ENCODE data around the gene GLE1. TPM values are rescaled to one million over a fixed set of nuclear protein-coding genes. Genes with fewer than 3 reads are reported as not detected.

Gene GLE1
- total and polyA plus RNA-seq, 2 donors (not counting 1 experiment from before 2014, with no cell fraction given): 11.8 to 30.3 TPM

- Mint-ChIP-seq H3K4me1 (no peaks in the 10 kb centered on the region), H3K27me3 (no peaks in the 10 kb centered on the region), H3K4me3 (no peak overlapping the region), H3K9me3 (ENCODE audit: insufficient read depth) (no peaks in the 10 kb centered on the region), H3K27ac (no peak overlapping the region)
- WGBS (ENCODE audit: insufficient coverage): no CpG with 5 or more reads among the region's 2 CpGs
- Histone ChIP-seq H3K9me3 (ENCODE audit: control extremely low read depth in 1 of 3, control insufficient read depth in 2 of 3, insufficient read depth in 1 of 3, low read length in 2 of 3) (no peaks in the 10 kb centered on the region), H3K79me2 (ENCODE audit: control insufficient read depth, insufficient read depth, low read length) (peaks cover 6% of the 10 kb centered on the region), H2AFZ (ENCODE audit: insufficient read depth, low read depth, low read length, poor library complexity, severe bottlenecking) (no peak overlapping the region), H3K36me3 (replicated peaks in 1 of 2; ENCODE audit: control extremely low read depth in 1 of 2, control insufficient read depth in 1 of 2, extremely low read depth in 1 of 2, insufficient read depth in 2 of 2, low read length in 1 of 2) (peaks cover 19 to 83% of the 10 kb centered on the region in 2 experiments), H3K4me1 (ENCODE audit: control insufficient read depth in 2 of 2, insufficient read depth in 2 of 2, low read length in 2 of 2) (no peaks in the 10 kb centered on the region), H4K20me1 (ENCODE audit: control insufficient read depth, insufficient read depth, low read length, poor library complexity, severe bottlenecking) (no peaks in the 10 kb centered on the region), H3K27me3 (replicated peaks in 1 of 4; ENCODE audit: control extremely low read depth in 1 of 4, control insufficient read depth in 3 of 4, insufficient read depth in 4 of 4, low read length in 3 of 4) (no peaks in the 10 kb centered on the region), H3K4me3 (ENCODE audit: control extremely low read depth in 1 of 5, extremely low read depth in 1 of 5, insufficient read depth in 1 of 5, low read depth in 2 of 5, low read length in 4 of 5) (no peak overlapping the region), H3K4me2 (replicated peaks; ENCODE audit: low read depth, low read length, poor library complexity, severe bottlenecking) (no peak overlapping the region), H3K27ac (ENCODE audit: low read length in 2 of 2) (no peak overlapping the region), H3K9ac (ENCODE audit: low read length) (no peak overlapping the region)
- POLR2A ChIA-PET: no interaction called here
- DNase-seq (no peak), ATAC-seq (ENCODE audit: low read depth) (no peak)
- intact Hi-C loops (cut with micrococcal nuclease): no loop called here
- CTCF ChIA-PET: no interaction called here
- no peak for TF ChIP-seq EZH2 (IDR thresholded peaks at IDR 0.05; ENCODE audit: borderline replicate concordance, insufficient read depth, low read depth, low read length, poor library complexity, severe bottlenecking)
Observed at GRCh38 chr9:128575916-128576315, 71.4 kb downstream of the GLE1 start.

- POLR2A ChIA-PET: no interaction called here
- Mint-ChIP-seq H3K27ac (no peak overlapping the region), H3K4me3 (no peak overlapping the region), H3K27me3 (no peaks in the 10 kb centered on the region), H3K9me3 (ENCODE audit: insufficient read depth) (no peaks in the 10 kb centered on the region), H3K4me1 (no peaks in the 10 kb centered on the region)
- CTCF ChIA-PET: no interaction called here
- TF ChIP-seq EZH2 (IDR thresholded peaks at IDR 0.05; ENCODE audit: borderline replicate concordance, insufficient read depth, low read depth, low read length, poor library complexity, severe bottlenecking) (no peak), CTCF (IDR thresholded peaks at IDR 0.05) (no peak)
- DNase-seq (no peak), ATAC-seq (ENCODE audit: low read depth) (no peak)
- H2AFZ ChIP-seq (ENCODE audit: insufficient read depth, low read depth, low read length, poor library complexity, severe bottlenecking): no peak overlapping the region
- intact Hi-C loops (cut with micrococcal nuclease): no loop called here
- H3K9me3 ChIP-seq (ENCODE audit: control extremely low read depth in 1 of 3, control insufficient read depth in 2 of 3, insufficient read depth in 1 of 3, low read length in 2 of 3): no peaks in the 10 kb centered on the region
- no peaks in the 10 kb centered on the region for H3K27me3 ChIP-seq (replicated peaks in 1 of 4; ENCODE audit: control extremely low read depth in 1 of 4, control insufficient read depth in 3 of 4, insufficient read depth in 4 of 4, low read length in 3 of 4)
- H3K36me3 ChIP-seq (replicated peaks in 1 of 2; ENCODE audit: control extremely low read depth in 1 of 2, control insufficient read depth in 1 of 2, extremely low read depth in 1 of 2, insufficient read depth in 2 of 2, low read length in 1 of 2): peaks cover 19 to 87% of the 10 kb centered on the region in 2 experiments
- no peaks in the 10 kb centered on the region for H4K20me1 ChIP-seq (ENCODE audit: control insufficient read depth, insufficient read depth, low read length, poor library complexity, severe bottlenecking)
- WGBS (ENCODE audit: insufficient coverage): 98% methylated on average over 8 of the region's 8 CpGs
- no peaks in the 10 kb centered on the region for H3K4me1 ChIP-seq (ENCODE audit: control insufficient read depth in 2 of 2, insufficient read depth in 2 of 2, low read length in 2 of 2)
- no peak overlapping the region for H3K4me2 ChIP-seq (replicated peaks; ENCODE audit: low read depth, low read length, poor library complexity, severe bottlenecking)
- no peak overlapping the region for H3K27ac ChIP-seq (ENCODE audit: low read length in 2 of 2)
- H3K4me3 ChIP-seq (ENCODE audit: control extremely low read depth in 1 of 5, extremely low read depth in 1 of 5, insufficient read depth in 1 of 5, low read depth in 2 of 5, low read length in 4 of 5): no peak overlapping the region
- peaks cover under 1% of the 10 kb centered on the region for H3K79me2 ChIP-seq (ENCODE audit: control insufficient read depth, insufficient read depth, low read length)
- no peak overlapping the region for H3K9ac ChIP-seq (ENCODE audit: low read length)
Observed at GRCh38 chr9:128577206-128577605, 72.7 kb downstream of the GLE1 start.

Data from B cell (primary cell).